Measurements from ENCODE around the gene OR2A5. TPM values are rescaled to one million over a fixed set of nuclear protein-coding genes. Genes with fewer than 3 reads are reported as not detected.
"Not testable (repeated sequence)": the region's sequence is repeated elsewhere in the genome, so short reads cannot be mapped to it uniquely, and the experiment has no call there.

OR2A5 gene
- total RNA-seq, 1 donor from 2014 or later: not detected

GRCh38 chr7:144049491-144049890, 743 bp downstream of the OR2A5 start:
- Mint-ChIP-seq H3K4me1 (ENCODE audit: low read depth, unreplicated experiment) (peaks cover 3% of the 10 kb centered on the region), H3K4me3 (ENCODE audit: unreplicated experiment) (no peak overlapping the region), H3K27me3 (ENCODE audit: unreplicated experiment) (no peaks in the 10 kb centered on the region), H3K27ac (ENCODE audit: unreplicated experiment) (no peak overlapping the region), H3K36me3 (ENCODE audit: unreplicated experiment) (no peaks in the 10 kb centered on the region), H3K9me3 (ENCODE audit: unreplicated experiment) (no peaks in the 10 kb centered on the region)
- DNase-seq: no peak
- no peak for TF ChIP-seq CTCF (IDR thresholded peaks at IDR 0.05; ENCODE audit: partially characterized antibody, unreplicated experiment)

GRCh38 chr7:144050093-144050492, 1.3 kb downstream of the OR2A5 start:
- Mint-ChIP-seq H3K4me3 (ENCODE audit: unreplicated experiment) (no peak overlapping the region), H3K27me3 (ENCODE audit: unreplicated experiment) (no peaks in the 10 kb centered on the region), H3K4me1 (ENCODE audit: low read depth, unreplicated experiment) (peaks cover 3% of the 10 kb centered on the region), H3K9me3 (ENCODE audit: unreplicated experiment) (no peaks in the 10 kb centered on the region), H3K36me3 (ENCODE audit: unreplicated experiment) (no peaks in the 10 kb centered on the region), H3K27ac (ENCODE audit: unreplicated experiment) (no peak overlapping the region)
- no peak for DNase-seq
- no peak for TF ChIP-seq CTCF (IDR thresholded peaks at IDR 0.05; ENCODE audit: partially characterized antibody, unreplicated experiment)

GRCh38 chr7:144050884-144051283, 2.1 kb downstream of the OR2A5 start:
- not testable (repeated sequence) for H3K9me3 Mint-ChIP-seq (ENCODE audit: unreplicated experiment); H3K27ac Mint-ChIP-seq (ENCODE audit: unreplicated experiment); DNase-seq; H3K36me3 Mint-ChIP-seq (ENCODE audit: unreplicated experiment); H3K27me3 Mint-ChIP-seq (ENCODE audit: unreplicated experiment); H3K4me1 Mint-ChIP-seq (ENCODE audit: low read depth, unreplicated experiment); H3K4me3 Mint-ChIP-seq (ENCODE audit: unreplicated experiment)

DNA sequence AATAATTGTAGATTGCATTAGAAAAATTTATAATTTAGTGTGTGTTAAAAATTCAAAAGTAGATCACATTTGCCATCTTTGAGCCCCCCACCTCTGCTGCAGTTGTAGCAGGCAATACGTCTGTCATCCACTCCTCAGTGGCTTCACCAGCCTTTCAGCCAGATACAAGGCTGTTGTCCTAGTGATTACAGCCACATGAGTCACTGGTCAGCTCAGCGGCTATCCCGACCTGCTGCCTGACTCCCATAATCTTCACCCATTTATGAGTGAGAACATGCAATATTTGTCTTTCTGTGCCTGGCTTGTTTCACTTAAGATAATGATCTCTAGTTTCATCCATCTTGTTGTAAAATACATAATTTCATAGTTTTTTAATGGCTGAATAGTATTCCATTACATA, 9.2 kb downstream of the OR2A5 start:
- Mint-ChIP-seq H3K36me3 (ENCODE audit: unreplicated experiment) (no peaks in the 10 kb centered on the region), H3K27ac (ENCODE audit: unreplicated experiment) (no peak overlapping the region), H3K9me3 (ENCODE audit: unreplicated experiment) (no peaks in the 10 kb centered on the region), H3K4me1 (ENCODE audit: low read depth, unreplicated experiment) (no peaks in the 10 kb centered on the region), H3K27me3 (ENCODE audit: unreplicated experiment) (no peaks in the 10 kb centered on the region), H3K4me3 (ENCODE audit: unreplicated experiment) (no peak overlapping the region)
- DNase-seq: no peak
- TF ChIP-seq CTCF (IDR thresholded peaks at IDR 0.05; ENCODE audit: partially characterized antibody, unreplicated experiment): no peak

- Mint-ChIP-seq H3K36me3 (ENCODE audit: unreplicated experiment) (no peaks in the 10 kb centered on the region), H3K27me3 (ENCODE audit: unreplicated experiment) (no peaks in the 10 kb centered on the region), H3K9me3 (ENCODE audit: unreplicated experiment) (no peaks in the 10 kb centered on the region), H3K27ac (ENCODE audit: unreplicated experiment) (no peak overlapping the region), H3K4me3 (ENCODE audit: unreplicated experiment) (no peak overlapping the region), H3K4me1 (ENCODE audit: low read depth, unreplicated experiment) (no peaks in the 10 kb centered on the region)
- TF ChIP-seq CTCF (IDR thresholded peaks at IDR 0.05; ENCODE audit: partially characterized antibody, unreplicated experiment): peak; percentile 54
- DNase-seq: no peak
Observed at GRCh38 chr7:144063710-144064109, 15.0 kb downstream of the OR2A5 start.

DNA sequence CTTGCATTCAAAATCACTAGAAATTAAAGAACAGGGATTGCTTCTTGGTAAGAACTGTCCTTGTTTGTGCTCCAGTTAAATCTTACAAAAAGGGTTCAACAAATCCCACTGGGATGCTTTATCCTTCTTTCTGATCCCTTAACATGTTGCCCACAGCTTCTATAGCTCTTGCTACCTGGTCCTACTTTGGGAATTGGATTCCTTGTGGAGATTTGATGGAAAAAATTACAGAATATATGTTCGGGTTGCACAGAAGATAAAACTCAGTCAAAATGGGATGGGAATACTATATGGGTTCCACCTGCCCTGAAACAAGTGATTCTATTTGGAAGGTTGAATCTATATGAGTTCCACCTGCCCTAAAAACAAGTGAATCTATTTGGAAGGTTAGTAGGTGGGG, 20.8 kb downstream of the OR2A5 start, which contains the start of gene OR2A25:
OR2A25 (plus strand) TSS at position 301 of the 400 bp plus-strand sequence. CDS start 4,409 bp downstream, outside the sequence.
- DNase-seq: no peak
- Mint-ChIP-seq H3K36me3 (ENCODE audit: unreplicated experiment) (no peaks in the 10 kb centered on the region), H3K9me3 (ENCODE audit: unreplicated experiment) (no peaks in the 10 kb centered on the region), H3K27ac (ENCODE audit: unreplicated experiment) (no peak within 1 kb of the TSS), H3K27me3 (ENCODE audit: unreplicated experiment) (no peaks in the 10 kb centered on the region), H3K4me3 (ENCODE audit: unreplicated experiment) (no peak within 1 kb of the TSS), H3K4me1 (ENCODE audit: low read depth, unreplicated experiment) (peaks cover 3% of the 10 kb centered on the region)
- TF ChIP-seq CTCF (IDR thresholded peaks at IDR 0.05; ENCODE audit: partially characterized antibody, unreplicated experiment): no peak

Data from glutamatergic neuron (in vitro differentiated cells).